Neutrophil (primary cell): Measurements from ENCODE around the gene CLEC4D.

ENCODE experiments used
- H3K27ac ChIP-seq: fragments of 200-600 bp; sonication (generic); 2 replicates; pipeline ENCODE4 v1.5.1; 2016; ENCODE audit warnings: mild to moderate bottlenecking, moderate library complexity
- H3K27me3 ChIP-seq: fragments of 200-600 bp; sonication (generic); 2 replicates; pipeline ENCODE4 v1.6.0; 2016; ENCODE audit warnings: mild to moderate bottlenecking
- H3K36me3 ChIP-seq: fragments of 200-600 bp; sonication (generic); 2 replicates; pipeline ENCODE4 v1.5.1; 2017
- H3K4me1 ChIP-seq, 2 experiments: fragments of 200-600 bp in 1 of 2; sonication (generic) in 1 of 2; 1 replicate in 1 of 2; 2 replicates in 1 of 2; pipeline versions ENCODE4 v1.5.1 to v1.6.1; 2013 to 2016; ENCODE audit warnings: low read depth in 1 of 2, low read length in 1 of 2, mild to moderate bottlenecking in 1 of 2, moderate library complexity in 1 of 2; ENCODE audit not compliant: control insufficient read depth in 1 of 2, insufficient read depth in 1 of 2
- H3K4me3 ChIP-seq, 2 experiments: fragments of 200-600 bp in 1 of 2; sonication (generic) in 1 of 2; 1 replicate in 1 of 2; 2 replicates in 1 of 2; pipeline ENCODE4 v1.5.1; 2013 to 2016; ENCODE audit warnings: low read depth in 1 of 2, low read length in 1 of 2, mild to moderate bottlenecking in 1 of 2, moderate library complexity in 1 of 2
- H3K9me3 ChIP-seq: fragments of 200-600 bp; sonication (generic); 2 replicates; pipeline ENCODE4 v1.5.1; 2016
- CTCF ChIP-seq: fragments of 200-600 bp; sonication (generic); IDR thresholded peaks from 2 replicates; pipeline ENCODE4 v1.5.1; 2016; ENCODE audit warnings: antibody characterized with exemption

Gene CLEC4D

GRCh38 chr12:8499616-8500015 is 13.7 kb upstream of the CLEC4D start:
- no peaks in the 10 kb centered on the region for H3K27me3 ChIP-seq
- H3K27ac ChIP-seq = peak overlapping the region; percentile 76
- H3K4me1 ChIP-seq = peaks cover 73 to 74% of the 10 kb centered on the region in 2 experiments
- peak; percentile 39 for TF ChIP-seq CTCF
- no peak overlapping the region for H3K4me3 ChIP-seq
- no peaks in the 10 kb centered on the region for H3K9me3 ChIP-seq
- no peaks in the 10 kb centered on the region for H3K36me3 ChIP-seq

GRCh38 chr12:8501720-8502119 is 11.6 kb upstream of the CLEC4D start:
- no peak for TF ChIP-seq CTCF
- Histone ChIP-seq H3K36me3 (no peaks in the 10 kb centered on the region), H3K4me1 (peaks cover 53 to 54% of the 10 kb centered on the region in 2 experiments), H3K9me3 (no peaks in the 10 kb centered on the region), H3K27me3 (no peaks in the 10 kb centered on the region), H3K4me3 (peak overlapping the region; percentile 11 to 38), H3K27ac (peak overlapping the region; percentile 76)

GRCh38 chr12:8504351-8504750 is 9.0 kb upstream of the CLEC4D start:
- TF ChIP-seq CTCF = no peak
- no peak overlapping the region for H3K27ac ChIP-seq
- no peak overlapping the region for H3K4me3 ChIP-seq
- H3K9me3 ChIP-seq = no peaks in the 10 kb centered on the region
- no peaks in the 10 kb centered on the region for H3K27me3 ChIP-seq
- H3K36me3 ChIP-seq = no peaks in the 10 kb centered on the region
- H3K4me1 ChIP-seq = peaks cover 61 to 66% of the 10 kb centered on the region in 2 experiments

- Histone ChIP-seq H3K4me1 (peaks cover 51 to 58% of the 10 kb centered on the region in 2 experiments), H3K27ac (no peak overlapping the region), H3K27me3 (no peaks in the 10 kb centered on the region), H3K9me3 (no peaks in the 10 kb centered on the region), H3K36me3 (no peaks in the 10 kb centered on the region), H3K4me3 (no peak overlapping the region)
- no peak for TF ChIP-seq CTCF
Observed at GRCh38 chr12:8507596-8507995, 5.7 kb upstream of the CLEC4D start.

GRCh38 chr12:8508223-8508622 is 5.1 kb upstream of the CLEC4D start:
- Histone ChIP-seq H3K36me3 (no peaks in the 10 kb centered on the region), H3K27ac (no peak overlapping the region), H3K4me3 (no peak overlapping the region), H3K4me1 (peaks cover 51 to 58% of the 10 kb centered on the region in 2 experiments), H3K9me3 (no peaks in the 10 kb centered on the region), H3K27me3 (no peaks in the 10 kb centered on the region)
- no peak for TF ChIP-seq CTCF
